ENCODE data around the gene GJC2.

GJC2 gene

DNA sequence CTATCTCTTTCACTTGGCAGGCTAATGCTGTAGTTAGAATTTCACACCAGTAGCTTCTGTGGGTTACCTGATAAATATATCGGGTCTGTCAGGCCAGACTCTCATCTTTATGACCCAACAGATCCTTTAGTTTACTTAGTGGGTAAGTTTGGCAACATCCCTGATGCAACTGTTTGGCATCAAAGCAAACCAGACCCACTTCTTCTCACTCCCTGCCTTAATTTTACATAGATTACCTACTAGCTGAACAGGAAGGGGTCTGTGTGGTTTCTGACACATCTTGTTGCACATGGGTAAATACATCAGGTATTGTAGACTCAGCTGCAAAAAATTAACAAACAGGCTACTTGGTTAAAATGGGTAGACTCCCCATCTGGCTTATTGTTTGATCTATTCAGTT is 12.8 kb upstream of the GJC2 start:
- no peaks in the 10 kb centered on the region for H3K36me3 ChIP-seq (ENCODE audit: control insufficient read depth in 1 of 2, insufficient read depth in 2 of 2, low read length in 2 of 2)
- H3K4me3 ChIP-seq (ENCODE audit: low read depth in 1 of 2, low read length in 2 of 2) = no peak overlapping the region
- H3K4me1 ChIP-seq (ENCODE audit: control insufficient read depth in 1 of 2, insufficient read depth in 2 of 2, low read length in 2 of 2) = peaks cover 6 to 10% of the 10 kb centered on the region in 2 donors
- H3K9ac ChIP-seq (ENCODE audit: low read depth in 1 of 2, low read length in 2 of 2) = no peak overlapping the region
- peaks cover 3 to 4% of the 10 kb centered on the region in 2 donors for H3K27me3 ChIP-seq (ENCODE audit: control insufficient read depth in 1 of 2, insufficient read depth in 2 of 2, low read length in 2 of 2)
- H3K27ac ChIP-seq (ENCODE audit: low read depth, low read length) = no peak overlapping the region
- no peaks in the 10 kb centered on the region for H3K9me3 ChIP-seq (ENCODE audit: control insufficient read depth in 1 of 2, low read length in 2 of 2)

- peaks cover 3 to 4% of the 10 kb centered on the region in 2 donors for H3K27me3 ChIP-seq (ENCODE audit: control insufficient read depth in 1 of 2, insufficient read depth in 2 of 2, low read length in 2 of 2)
- H3K4me1 ChIP-seq (ENCODE audit: control insufficient read depth in 1 of 2, insufficient read depth in 2 of 2, low read length in 2 of 2) = peaks cover 32 to 36% of the 10 kb centered on the region in 2 donors
- peak overlapping the region; percentile 98 for H3K27ac ChIP-seq (ENCODE audit: low read depth, low read length)
- H3K4me3 ChIP-seq (ENCODE audit: low read depth in 1 of 2, low read length in 2 of 2) = peak overlapping the region; percentile 79 to 96
- H3K36me3 ChIP-seq (ENCODE audit: control insufficient read depth in 1 of 2, insufficient read depth in 2 of 2, low read length in 2 of 2) = peaks cover 0 to 4% of the 10 kb centered on the region in 2 donors
- no peaks in the 10 kb centered on the region for H3K9me3 ChIP-seq (ENCODE audit: control insufficient read depth in 1 of 2, low read length in 2 of 2)
- peak overlapping the region; percentile 59 to 63 for H3K9ac ChIP-seq (ENCODE audit: low read depth in 1 of 2, low read length in 2 of 2)
These were observed 10.3 kb upstream of the GJC2 start for GRCh38 chr1:228139406-228139930.

DNA sequence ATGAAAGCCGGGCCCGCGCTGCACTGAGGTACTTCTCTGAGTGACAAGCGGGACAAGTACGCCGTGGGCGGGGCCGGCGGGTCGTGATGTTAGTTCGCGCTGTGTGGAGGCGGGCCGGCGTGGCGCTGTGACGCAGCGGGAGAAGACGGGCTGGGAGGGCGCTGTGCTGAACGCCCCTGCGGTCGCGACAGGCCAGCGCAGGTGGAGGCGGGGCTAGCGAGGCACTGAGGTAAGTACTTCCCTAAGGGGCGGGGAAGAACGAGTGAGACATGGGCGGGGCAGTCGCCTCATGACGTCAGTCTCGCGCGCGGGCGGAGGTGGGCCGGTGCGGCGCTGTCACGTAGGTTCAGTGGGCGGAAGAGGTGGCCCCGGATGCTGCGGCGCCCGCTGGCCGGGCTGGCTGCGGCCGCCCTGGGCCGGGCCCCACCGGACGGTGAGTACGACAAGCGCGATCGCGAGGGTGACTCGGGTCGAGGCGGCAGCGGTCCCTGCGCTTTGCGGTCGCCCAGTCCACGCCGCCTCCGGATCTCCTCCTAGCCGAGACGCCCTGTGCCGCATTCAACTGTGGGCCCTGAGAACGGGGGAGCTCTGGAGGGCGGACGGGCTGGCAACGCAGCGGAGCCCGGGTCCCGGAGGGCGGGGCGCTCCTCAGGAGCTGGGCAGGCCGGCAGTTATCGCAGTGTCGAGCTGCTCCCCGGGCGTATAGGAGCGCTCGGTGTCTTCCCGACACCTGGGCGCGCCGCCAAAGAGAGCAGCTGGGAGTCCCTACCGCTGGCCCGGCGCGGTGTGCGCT is 9.6 kb upstream of the GJC2 start, which contains the start of gene GUK1:
Gene GUK1, plus strand, starts transcription at position 349 of the 793 bp plus-strand sequence. Its CDS starts 24 bp downstream, at position 373.
- H3K9ac ChIP-seq (ENCODE audit: low read depth in 1 of 2, low read length in 2 of 2) = peak within 1 kb of the TSS; percentile 94 to 97
- peaks cover 0 to 4% of the 10 kb centered on the region in 2 donors for H3K36me3 ChIP-seq (ENCODE audit: control insufficient read depth in 1 of 2, insufficient read depth in 2 of 2, low read length in 2 of 2)
- peaks cover 36 to 37% of the 10 kb centered on the region in 2 donors for H3K4me1 ChIP-seq (ENCODE audit: control insufficient read depth in 1 of 2, insufficient read depth in 2 of 2, low read length in 2 of 2)
- peak within 1 kb of the TSS; percentile 79 to 96 for H3K4me3 ChIP-seq (ENCODE audit: low read depth in 1 of 2, low read length in 2 of 2)
- no peaks in the 10 kb centered on the region for H3K9me3 ChIP-seq (ENCODE audit: control insufficient read depth in 1 of 2, low read length in 2 of 2)
- H3K27me3 ChIP-seq (ENCODE audit: control insufficient read depth in 1 of 2, insufficient read depth in 2 of 2, low read length in 2 of 2) = peaks cover 0 to 4% of the 10 kb centered on the region in 2 donors
- peak within 1 kb of the TSS; percentile 98 for H3K27ac ChIP-seq (ENCODE audit: low read depth, low read length)

- Histone ChIP-seq H3K27me3 (ENCODE audit: control insufficient read depth in 1 of 2, insufficient read depth in 2 of 2, low read length in 2 of 2) (peaks cover 0 to 4% of the 10 kb centered on the region in 2 donors), H3K36me3 (ENCODE audit: control insufficient read depth in 1 of 2, insufficient read depth in 2 of 2, low read length in 2 of 2) (peaks cover under 1 to 10% of the 10 kb centered on the region in 2 donors), H3K4me1 (ENCODE audit: control insufficient read depth in 1 of 2, insufficient read depth in 2 of 2, low read length in 2 of 2) (peaks cover 36 to 37% of the 10 kb centered on the region in 2 donors), H3K9ac (ENCODE audit: low read depth in 1 of 2, low read length in 2 of 2) (peak overlapping the region; percentile 94 to 97), H3K27ac (ENCODE audit: low read depth, low read length) (peak overlapping the region; percentile 98), H3K4me3 (ENCODE audit: low read depth in 1 of 2, low read length in 2 of 2) (peak overlapping the region; percentile 79 to 96), H3K9me3 (ENCODE audit: control insufficient read depth in 1 of 2, low read length in 2 of 2) (no peaks in the 10 kb centered on the region)
These were observed 9.0 kb upstream of the GJC2 start for GRCh38 chr1:228140724-228141225.

DNA sequence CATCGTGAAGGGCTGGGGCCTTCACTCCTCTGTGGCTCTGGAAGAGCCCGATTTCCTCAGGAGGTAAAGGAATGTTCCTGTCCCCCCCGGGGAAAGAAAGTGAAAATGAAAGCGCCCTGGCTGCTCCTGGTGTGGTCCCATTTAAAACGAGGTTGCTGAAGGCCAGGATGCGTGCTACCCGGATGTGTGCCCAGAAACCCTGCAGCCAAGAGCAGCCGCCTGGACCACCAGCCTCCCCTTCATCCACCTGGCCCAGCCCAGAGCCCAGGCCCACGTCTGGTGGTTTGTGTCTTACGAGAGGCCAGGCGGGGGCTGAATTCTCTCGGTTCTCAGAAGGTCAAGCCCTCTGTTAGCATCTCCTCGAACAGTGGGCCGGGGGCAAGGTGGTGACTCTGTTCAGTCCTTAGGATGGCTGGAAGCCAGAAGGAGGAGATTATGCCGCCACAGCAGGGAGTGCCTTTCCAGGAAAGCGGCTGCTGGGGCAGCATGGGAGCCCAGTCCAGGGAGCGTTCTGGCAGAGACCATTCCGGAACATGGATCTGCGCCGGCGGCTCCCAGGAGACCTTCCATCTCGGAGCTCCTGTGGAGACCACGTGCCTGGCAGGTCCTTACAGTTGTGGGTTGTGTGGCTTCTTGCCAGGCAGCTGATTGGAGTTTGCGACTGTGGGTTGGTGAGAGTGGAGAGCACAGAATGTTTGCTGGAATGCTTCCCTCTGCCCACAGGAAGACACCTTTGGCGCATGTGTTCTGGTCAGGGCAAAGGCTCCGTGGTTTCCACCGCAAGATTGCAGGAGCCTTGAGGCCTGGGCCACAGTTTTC is 8.3 kb upstream of the GJC2 start:
- Histone ChIP-seq H3K9me3 (ENCODE audit: control insufficient read depth in 1 of 2, low read length in 2 of 2) (no peaks in the 10 kb centered on the region), H3K27me3 (ENCODE audit: control insufficient read depth in 1 of 2, insufficient read depth in 2 of 2, low read length in 2 of 2) (no peaks in the 10 kb centered on the region), H3K36me3 (ENCODE audit: control insufficient read depth in 1 of 2, insufficient read depth in 2 of 2, low read length in 2 of 2) (peaks cover 6 to 17% of the 10 kb centered on the region in 2 donors), H3K4me3 (ENCODE audit: low read depth in 1 of 2, low read length in 2 of 2) (peak overlapping the region; percentile 79 to 96), H3K4me1 (ENCODE audit: control insufficient read depth in 1 of 2, insufficient read depth in 2 of 2, low read length in 2 of 2) (peaks cover 36 to 37% of the 10 kb centered on the region in 2 donors), H3K27ac (ENCODE audit: low read depth, low read length) (peak overlapping the region; percentile 98), H3K9ac (ENCODE audit: low read depth in 1 of 2, low read length in 2 of 2) (peak overlapping the region; percentile 94 to 97)

DNA sequence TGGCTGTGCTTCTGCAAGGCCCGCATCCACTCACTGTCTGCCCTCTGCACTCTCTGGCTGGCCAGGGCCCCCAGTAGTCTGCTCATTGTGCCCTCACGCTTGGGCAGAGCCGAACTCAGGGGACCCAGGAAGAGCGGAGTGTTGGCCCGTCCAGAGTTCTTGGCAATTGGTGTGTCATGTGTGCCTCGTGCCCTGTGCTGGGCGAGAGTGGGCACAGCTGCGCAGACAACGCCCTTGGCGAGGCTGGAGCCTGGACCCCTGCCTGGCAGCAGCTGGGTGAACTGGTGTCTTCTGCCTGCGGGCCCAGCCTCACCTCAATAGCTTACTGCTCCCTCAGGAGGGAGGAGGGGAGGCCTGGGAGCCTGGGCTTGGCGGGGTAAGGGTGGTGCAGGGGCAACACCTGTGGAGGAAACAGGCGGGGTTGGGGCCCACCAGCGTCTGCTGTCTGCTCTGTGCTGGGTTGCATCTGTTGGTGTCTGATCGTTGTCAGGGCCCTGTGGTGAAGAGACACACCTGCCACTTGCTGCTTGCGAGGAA is 7.5 kb upstream of the GJC2 start:
- H3K4me1 ChIP-seq (ENCODE audit: control insufficient read depth in 1 of 2, insufficient read depth in 2 of 2, low read length in 2 of 2) = peaks cover 36 to 37% of the 10 kb centered on the region in 2 donors
- H3K4me3 ChIP-seq (ENCODE audit: low read depth in 1 of 2, low read length in 2 of 2) = peak overlapping the region; percentile 79 to 96
- no peaks in the 10 kb centered on the region for H3K9me3 ChIP-seq (ENCODE audit: control insufficient read depth in 1 of 2, low read length in 2 of 2)
- no peaks in the 10 kb centered on the region for H3K27me3 ChIP-seq (ENCODE audit: control insufficient read depth in 1 of 2, insufficient read depth in 2 of 2, low read length in 2 of 2)
- H3K9ac ChIP-seq (ENCODE audit: low read depth in 1 of 2, low read length in 2 of 2) = peak overlapping the region; percentile 94 to 97
- peaks cover 8 to 24% of the 10 kb centered on the region in 2 donors for H3K36me3 ChIP-seq (ENCODE audit: control insufficient read depth in 1 of 2, insufficient read depth in 2 of 2, low read length in 2 of 2)
- H3K27ac ChIP-seq (ENCODE audit: low read depth, low read length) = peak overlapping the region; percentile 98

DNA sequence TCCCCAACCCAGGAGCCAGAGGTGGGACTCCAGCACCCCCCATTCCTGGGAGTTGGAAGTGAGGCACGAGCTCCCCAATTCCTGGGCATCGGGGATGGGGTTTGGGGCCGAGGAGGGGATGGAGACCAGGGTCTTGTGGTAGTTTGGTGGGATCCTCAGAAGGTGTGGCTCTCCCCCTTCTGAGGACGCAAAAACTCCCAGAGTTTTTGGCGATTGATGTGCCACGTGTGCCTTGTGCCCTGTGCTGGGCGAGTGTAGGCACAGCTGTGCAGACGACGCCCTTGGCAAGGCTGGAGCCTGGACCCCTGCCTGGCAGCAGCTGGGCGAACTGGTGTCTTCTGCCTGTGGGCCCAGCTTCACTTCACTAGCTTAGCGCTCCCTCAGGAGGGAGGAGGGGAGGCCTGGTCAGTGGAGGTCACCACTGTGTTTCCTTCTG is 7.0 kb upstream of the GJC2 start:
- Histone ChIP-seq H3K9me3 (ENCODE audit: control insufficient read depth in 1 of 2, low read length in 2 of 2) (no peaks in the 10 kb centered on the region), H3K9ac (ENCODE audit: low read depth in 1 of 2, low read length in 2 of 2) (peak overlapping the region in 1 of 2 donors; percentile 97), H3K36me3 (ENCODE audit: control insufficient read depth in 1 of 2, insufficient read depth in 2 of 2, low read length in 2 of 2) (peaks cover 8 to 29% of the 10 kb centered on the region in 2 donors), H3K27me3 (ENCODE audit: control insufficient read depth in 1 of 2, insufficient read depth in 2 of 2, low read length in 2 of 2) (no peaks in the 10 kb centered on the region), H3K4me1 (ENCODE audit: control insufficient read depth in 1 of 2, insufficient read depth in 2 of 2, low read length in 2 of 2) (peaks cover 36 to 37% of the 10 kb centered on the region in 2 donors), H3K4me3 (ENCODE audit: low read depth in 1 of 2, low read length in 2 of 2) (peak overlapping the region in 1 of 2 donors; percentile 79), H3K27ac (ENCODE audit: low read depth, low read length) (no peak overlapping the region)

- Histone ChIP-seq H3K4me1 (ENCODE audit: control insufficient read depth in 1 of 2, insufficient read depth in 2 of 2, low read length in 2 of 2) (peaks cover 36 to 37% of the 10 kb centered on the region in 2 donors), H3K27ac (ENCODE audit: low read depth, low read length) (no peak overlapping the region), H3K4me3 (ENCODE audit: low read depth in 1 of 2, low read length in 2 of 2) (no peak overlapping the region), H3K9ac (ENCODE audit: low read depth in 1 of 2, low read length in 2 of 2) (no peak overlapping the region), H3K27me3 (ENCODE audit: control insufficient read depth in 1 of 2, insufficient read depth in 2 of 2, low read length in 2 of 2) (no peaks in the 10 kb centered on the region), H3K36me3 (ENCODE audit: control insufficient read depth in 1 of 2, insufficient read depth in 2 of 2, low read length in 2 of 2) (peaks cover 8 to 37% of the 10 kb centered on the region in 2 donors), H3K9me3 (ENCODE audit: control insufficient read depth in 1 of 2, low read length in 2 of 2) (no peaks in the 10 kb centered on the region)
These were observed 6.1 kb upstream of the GJC2 start for GRCh38 chr1:228143480-228144192.
